Ascending aorta (tissue), 2 donors: Measurements from ENCODE around the gene ZNF329. TPM values are rescaled to one million over a fixed set of nuclear protein-coding genes. Genes with fewer than 3 reads are reported as not detected.
A peak's percentile ranks its signal among the peaks of the same experiment; 100 is the strongest.

ENCODE experiments used
- DNase-seq, 2 donors: peaks; one replicate each; pipeline ENCODE4 v3.0.0-alpha.2; 2019; ENCODE audit warnings: low spot score in 2 of 2
- H3K27ac ChIP-seq, 2 donors: fragments of 200-600 bp; sonication (generic); one replicate each; pipeline ENCODE4 v1.5.1; 2016 to 2017; ENCODE audit warnings: mild to moderate bottlenecking in 1 of 2
- H3K27me3 ChIP-seq: fragments of 200-600 bp; sonication (generic); one replicate; pipeline ENCODE4 v1.5.1; 2017
- H3K36me3 ChIP-seq, 2 donors: fragments of 200-600 bp; sonication (generic); one replicate each; pipeline ENCODE4 v1.5.1; 2016
- H3K4me1 ChIP-seq, 2 donors: fragments of 200-600 bp; sonication (generic); one replicate each; pipeline ENCODE4 v1.5.1; 2016 to 2017; ENCODE audit warnings: mild to moderate bottlenecking in 1 of 2
- H3K4me3 ChIP-seq, 2 donors: fragments of 200-600 bp; sonication (generic); one replicate each; pipeline ENCODE4 v1.5.1; 2016 to 2017; ENCODE audit warnings: mild to moderate bottlenecking in 1 of 2
- H3K9me3 ChIP-seq, 2 donors: fragments of 200-600 bp; sonication (generic); one replicate each; pipeline ENCODE4 v1.5.1; 2016
- intact Hi-C: fragments of 100-400 bp; cut with DNase I; formaldehyde crosslinking; loops from one replicate; pipeline ENCODE4 v1.15.1; 2023
- total RNA-seq: library from RNA; depleted of rRNA; stranded (reverse); fragments of >200 nt; gene quantifications from one replicate; pipeline ENCODE4 v1.1.0, GENCODE V29; 2016
- TF ChIP-seq, protein P1 (sequence below), 3 experiments: fragments of 200-600 bp in 2 of 3; fragments of 450-650 bp in 1 of 3; sonication (generic) in 2 of 3; IDR thresholded peaks; one replicate each; pipeline ENCODE4 v1.5.1; 2016 to 2019; ENCODE audit warnings: antibody characterized with exemption in 3 of 3, mild to moderate bottlenecking in 1 of 3, moderate library complexity in 1 of 3

The ZNF329 gene
- total RNA-seq, 1 donor from 2014 or later = 3.8 TPM

DNA sequence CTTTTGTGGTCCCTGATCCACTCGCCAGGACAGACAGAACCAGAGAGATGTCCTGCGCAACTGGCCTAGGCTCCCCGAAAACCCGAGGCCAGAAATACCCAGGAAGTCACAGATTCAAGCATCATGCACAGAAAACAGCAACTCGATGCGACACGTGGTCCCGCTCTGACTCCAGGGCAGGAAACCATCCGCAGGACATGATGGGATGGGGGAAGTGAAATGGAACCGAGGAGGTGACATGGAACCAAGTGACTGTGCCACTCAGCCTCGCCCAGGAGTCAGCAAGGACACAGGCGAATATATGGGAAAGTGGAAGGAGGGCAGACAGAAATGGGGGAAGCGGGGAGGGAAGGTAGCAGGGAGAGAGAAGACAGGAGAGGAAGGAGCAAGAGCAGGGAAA, 53.7 kb downstream of the ZNF329 start:
- Histone ChIP-seq H3K36me3 (peaks cover 0 to 21% of the 10 kb centered on the region in 2 donors), H3K4me3 (peak overlapping the region; percentile 97 to 99), H3K27me3 (no peaks in the 10 kb centered on the region), H3K27ac (peak overlapping the region; percentile 97 to 98), H3K9me3 (peaks cover 10 to 44% of the 10 kb centered on the region in 2 donors), H3K4me1 (peaks cover 0 to 9% of the 10 kb centered on the region in 2 donors)
- no peak for DNase-seq
- intact Hi-C loops = loop anchor here (10.0 kb wide), 1 partner anchor 1702 kb away; the partner anchor contains the start of gene ZNF582
- TF ChIP-seq, protein P1, sequence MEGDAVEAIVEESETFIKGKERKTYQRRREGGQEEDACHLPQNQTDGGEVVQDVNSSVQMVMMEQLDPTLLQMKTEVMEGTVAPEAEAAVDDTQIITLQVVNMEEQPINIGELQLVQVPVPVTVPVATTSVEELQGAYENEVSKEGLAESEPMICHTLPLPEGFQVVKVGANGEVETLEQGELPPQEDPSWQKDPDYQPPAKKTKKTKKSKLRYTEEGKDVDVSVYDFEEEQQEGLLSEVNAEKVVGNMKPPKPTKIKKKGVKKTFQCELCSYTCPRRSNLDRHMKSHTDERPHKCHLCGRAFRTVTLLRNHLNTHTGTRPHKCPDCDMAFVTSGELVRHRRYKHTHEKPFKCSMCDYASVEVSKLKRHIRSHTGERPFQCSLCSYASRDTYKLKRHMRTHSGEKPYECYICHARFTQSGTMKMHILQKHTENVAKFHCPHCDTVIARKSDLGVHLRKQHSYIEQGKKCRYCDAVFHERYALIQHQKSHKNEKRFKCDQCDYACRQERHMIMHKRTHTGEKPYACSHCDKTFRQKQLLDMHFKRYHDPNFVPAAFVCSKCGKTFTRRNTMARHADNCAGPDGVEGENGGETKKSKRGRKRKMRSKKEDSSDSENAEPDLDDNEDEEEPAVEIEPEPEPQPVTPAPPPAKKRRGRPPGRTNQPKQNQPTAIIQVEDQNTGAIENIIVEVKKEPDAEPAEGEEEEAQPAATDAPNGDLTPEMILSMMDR (IDR thresholded peaks at IDR 0.05) = no peak

DNA sequence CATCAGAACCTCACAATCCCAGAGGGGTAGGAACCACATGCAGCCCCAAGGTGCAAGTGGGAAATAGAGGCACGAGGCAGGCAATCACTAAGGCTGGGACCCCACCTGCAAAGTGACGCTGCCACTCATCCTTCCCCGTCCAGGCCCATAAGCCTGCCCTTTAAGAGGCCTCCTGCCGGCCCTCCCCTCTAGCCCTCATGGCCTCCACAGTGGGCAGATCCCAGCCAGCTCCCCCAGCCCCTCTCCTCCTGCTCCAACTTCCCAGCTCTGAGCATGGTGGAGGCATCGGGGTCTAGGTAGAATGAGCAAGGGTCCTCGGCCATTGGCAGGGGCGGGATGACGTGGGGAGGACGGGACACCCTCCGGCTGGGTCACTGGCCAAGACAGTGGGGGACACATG, 55.3 kb downstream of the ZNF329 start:
- TF ChIP-seq, protein P1 (IDR thresholded peaks at IDR 0.05) = no peak
- intact Hi-C loops = loop anchor here (10.0 kb wide), 1 partner anchor 1701 kb away; the partner anchor contains the start of gene ZNF582
- no peaks in the 10 kb centered on the region for H3K27me3 ChIP-seq
- no peak overlapping the region for H3K4me3 ChIP-seq
- H3K9me3 ChIP-seq = peaks cover 20 to 46% of the 10 kb centered on the region in 2 donors
- H3K4me1 ChIP-seq = peaks cover 0 to 9% of the 10 kb centered on the region in 2 donors
- peaks cover 0 to 21% of the 10 kb centered on the region in 2 donors for H3K36me3 ChIP-seq
- no peak for DNase-seq
- H3K27ac ChIP-seq = no peak overlapping the region

DNA sequence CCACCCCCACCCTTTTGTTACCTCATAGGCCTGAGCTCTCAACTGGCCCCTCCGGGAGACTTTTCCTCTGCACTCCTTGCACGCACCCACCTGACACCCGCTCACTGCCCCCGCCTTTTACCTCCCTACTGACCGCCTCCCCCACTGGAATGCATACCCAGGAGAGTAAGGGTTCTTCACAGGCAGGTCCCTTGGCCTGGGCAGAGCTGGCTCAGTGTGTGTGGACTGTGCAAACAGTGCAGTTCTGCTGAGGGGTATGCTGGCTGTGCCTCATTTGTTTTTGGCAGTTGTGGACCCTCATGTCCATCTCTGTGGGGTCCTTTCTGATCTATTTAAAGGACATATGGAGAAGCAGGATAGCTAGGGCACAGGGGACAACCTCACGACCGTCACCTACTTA, 57.5 kb downstream of the ZNF329 start:
- H3K27me3 ChIP-seq = no peaks in the 10 kb centered on the region
- intact Hi-C loops = loop anchor here (10.0 kb wide), 1 partner anchor 1698 kb away; the partner anchor contains the start of gene ZNF582
- H3K27ac ChIP-seq = no peak overlapping the region
- H3K9me3 ChIP-seq = peaks cover 35 to 61% of the 10 kb centered on the region in 2 donors
- peaks cover 0 to 5% of the 10 kb centered on the region in 2 donors for H3K4me1 ChIP-seq
- H3K4me3 ChIP-seq = no peak overlapping the region
- TF ChIP-seq, protein P1 (IDR thresholded peaks at IDR 0.05) = no peak
- peaks cover 14 to 33% of the 10 kb centered on the region in 2 donors for H3K36me3 ChIP-seq
- no peak for DNase-seq

DNA sequence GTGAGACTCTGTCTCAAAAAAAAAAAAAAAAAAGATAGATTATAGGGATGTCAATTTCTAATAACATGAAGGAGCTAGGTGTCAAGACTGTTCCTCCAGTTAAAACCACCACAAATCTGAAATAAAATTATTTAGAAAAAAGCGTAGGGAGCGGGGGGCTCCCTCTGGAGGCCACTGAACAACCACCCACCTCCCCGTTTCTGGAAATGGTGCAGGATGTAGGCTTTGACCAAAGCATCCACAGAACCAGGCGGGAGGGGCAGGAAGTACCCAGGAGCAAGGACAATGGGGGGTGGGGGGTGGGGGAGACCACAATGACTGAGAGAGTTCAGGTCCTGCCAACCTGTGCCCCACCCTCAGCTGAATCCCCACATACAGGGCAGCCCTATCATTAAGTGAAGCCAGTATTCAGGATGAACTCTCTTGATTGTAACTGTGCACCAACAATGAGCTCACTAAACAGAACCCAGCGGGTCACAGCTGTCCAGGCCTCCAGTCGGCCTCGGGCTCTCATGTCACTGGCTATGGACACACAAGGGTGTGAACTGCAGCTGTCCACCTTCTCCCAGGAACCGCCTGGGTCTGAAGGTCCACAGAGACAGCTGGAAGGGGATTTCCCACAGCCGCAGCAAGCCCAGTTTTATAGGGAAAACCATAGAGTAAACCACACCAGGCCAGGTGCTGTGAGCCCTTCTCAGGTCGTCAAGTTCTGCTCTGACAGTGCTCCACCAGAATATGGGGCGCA, 59.2 kb downstream of the ZNF329 start:
- DNase-seq = no peak
- Histone ChIP-seq H3K27me3 (no peaks in the 10 kb centered on the region), H3K27ac (no peak overlapping the region), H3K9me3 (peaks cover 46 to 78% of the 10 kb centered on the region in 2 donors), H3K36me3 (peaks cover 29 to 50% of the 10 kb centered on the region in 2 donors), H3K4me3 (no peak overlapping the region), H3K4me1 (no peaks in the 10 kb centered on the region)
- TF ChIP-seq, protein P1 (IDR thresholded peaks at IDR 0.05) = no peak
- intact Hi-C loops = loop anchor here (10.0 kb wide), 1 partner anchor 1697 kb away; the partner anchor contains the start of gene ZNF582

DNA sequence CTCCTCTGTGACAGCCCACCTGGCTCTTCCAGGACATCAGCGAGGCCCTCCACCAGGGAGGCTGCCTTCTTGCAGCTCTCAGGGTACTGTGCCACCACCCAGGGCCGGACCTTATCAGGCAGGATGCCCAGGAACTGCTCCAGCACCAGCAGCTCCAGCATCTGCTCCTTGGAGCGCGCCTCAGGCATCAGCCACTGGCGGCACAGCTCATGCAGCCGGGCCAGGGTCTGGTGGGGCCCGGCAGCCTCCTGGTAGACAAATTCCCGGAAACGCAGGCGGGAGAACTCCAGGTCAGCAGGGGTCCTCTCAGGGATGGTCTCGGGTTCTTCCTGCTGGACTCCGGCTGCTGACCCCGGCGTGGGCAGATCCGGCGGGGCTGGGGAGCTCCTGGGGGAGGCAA, 60.7 kb downstream of the ZNF329 start:
- H3K4me1 ChIP-seq = no peaks in the 10 kb centered on the region
- no peak overlapping the region for H3K27ac ChIP-seq
- peaks cover 45 to 56% of the 10 kb centered on the region in 2 donors for H3K36me3 ChIP-seq
- peaks cover 56 to 84% of the 10 kb centered on the region in 2 donors for H3K9me3 ChIP-seq
- TF ChIP-seq, protein P1 (IDR thresholded peaks at IDR 0.05) = no peak
- H3K27me3 ChIP-seq = no peaks in the 10 kb centered on the region
- no peak for DNase-seq
- intact Hi-C loops = loop anchor here (10.0 kb wide), 1 partner anchor 1695 kb away; the partner anchor contains the start of gene ZNF582
- H3K4me3 ChIP-seq = no peak overlapping the region
